IMR-90 (cell line): ENCODE results near the gene RNF114. TPM values are rescaled to one million over a fixed set of nuclear protein-coding genes. Genes with fewer than 3 reads are reported as not detected.

Source experiments
- ATAC-seq: fragments of 200-7000 bp; cut with Tn5 transposase; 2 replicates; pipeline ENCODE4 v1.9.1; 2020; ENCODE audit warnings: low read depth, mild to moderate bottlenecking, moderate library complexity
- BruUV-seq: library from RNA; stranded (reverse); fragments of 400-500 nt; replicated peaks from 2 replicates; lab custom pipeline; 2021; lab: Mats Ljungman, UMichigan
- CTCF ChIA-PET: fragments of 300-600 bp; formaldehyde crosslinking; extraction: SDS; loops from one replicate; lab custom pipeline; 2021; ENCODE audit warnings: antibody characterized with exemption; lab: Yijun Ruan, JAX
- POLR2A ChIA-PET: fragments of 300-600 bp; sonication (Branson Sonifier 250); formaldehyde crosslinking; loops from one replicate; lab custom pipeline; 2022; ENCODE audit warnings: antibody characterized with exemption; ENCODE audit not compliant: unreplicated experiment; lab: Charles Lee
- DNase-seq: peaks from one replicate; pipeline ENCODE4 v3.0.0; 2013
- H2AFZ ChIP-seq: replicated peaks from 2 replicates; pipeline ENCODE3; 2013; ENCODE audit warnings: low read length, mild to moderate bottlenecking; ENCODE audit not compliant: poor library complexity
- H2AK5ac ChIP-seq: 2 replicates; pipeline ENCODE4 v1.6.1; 2013; ENCODE audit warnings: low read depth, low read length, inconsistent platforms
- H2AK9ac ChIP-seq: replicated peaks from 2 replicates; pipeline ENCODE3; 2013; ENCODE audit warnings: mild to moderate bottlenecking, low read depth, low read length, moderate library complexity; ENCODE audit not compliant: poor library complexity
- H2BK120ac ChIP-seq: 2 replicates; pipeline ENCODE4 v1.6.1; 2013; ENCODE audit warnings: low read depth, low read length, inconsistent platforms
- H2BK15ac ChIP-seq: 3 replicates; pipeline ENCODE4 v1.6.1; 2013; ENCODE audit warnings: low read depth, low read length, inconsistent platforms
- H2BK20ac ChIP-seq: 2 replicates; pipeline ENCODE4 v1.6.1; 2013; ENCODE audit warnings: low read depth, mild to moderate bottlenecking, inconsistent platforms, low read length, moderate library complexity
- H2BK5ac ChIP-seq: 2 replicates; pipeline ENCODE4 v1.6.1; 2013; ENCODE audit warnings: mild to moderate bottlenecking, low read depth, low read length, inconsistent platforms; ENCODE audit not compliant: poor library complexity, severe bottlenecking
- H3K14ac ChIP-seq: replicated peaks from 2 replicates; pipeline ENCODE4 v1.6.1; 2013; ENCODE audit warnings: low read depth, low read length, inconsistent platforms
- H3K18ac ChIP-seq: 2 replicates; pipeline ENCODE4 v1.6.1; 2013; ENCODE audit warnings: low read depth, low read length, control low read depth
- H3K23ac ChIP-seq: 2 replicates; pipeline ENCODE4 v1.6.1; 2013; ENCODE audit warnings: low read depth, low read length, inconsistent platforms
- H3K27ac ChIP-seq: 2 replicates; pipeline ENCODE4 v1.5.1; 2013; ENCODE audit warnings: mild to moderate bottlenecking, control low read depth, low read length; ENCODE audit not compliant: insufficient read depth
- H3K27me3 ChIP-seq: 2 replicates; pipeline ENCODE4 v1.6.1; 2013; ENCODE audit warnings: low read length; ENCODE audit not compliant: control insufficient read depth, insufficient read depth
- H3K36me3 ChIP-seq: 2 replicates; pipeline ENCODE4 v1.6.1; 2013; ENCODE audit warnings: low read length, mixed read lengths; ENCODE audit not compliant: control insufficient read depth, insufficient read depth
- H3K4ac ChIP-seq: 2 replicates; pipeline ENCODE4 v1.6.1; 2013; ENCODE audit warnings: low read depth, low read length, inconsistent platforms
- H3K4me1 ChIP-seq: 2 replicates; pipeline ENCODE4 v1.6.1; 2013; ENCODE audit warnings: low read length, mixed read lengths; ENCODE audit not compliant: control insufficient read depth, insufficient read depth
- H3K4me2 ChIP-seq: 2 replicates; pipeline ENCODE4 v1.6.1; 2013; ENCODE audit warnings: low read depth, mild to moderate bottlenecking, control low read depth, low read length, moderate library complexity
- H3K4me3 ChIP-seq: 2 replicates; pipeline ENCODE4 v1.5.1; 2013; ENCODE audit warnings: low read depth, mild to moderate bottlenecking, control low read depth, low read length, moderate library complexity; ENCODE audit not compliant: insufficient read depth
- H3K56ac ChIP-seq: 2 replicates; pipeline ENCODE4 v1.6.1; 2013; ENCODE audit warnings: low read length, inconsistent platforms; ENCODE audit not compliant: insufficient read depth; ENCODE audit errors: extremely low read depth
- H3K79me1 ChIP-seq, 2 experiments: 2 replicates each; pipeline ENCODE4 v1.6.1; 2013; ENCODE audit warnings: low read length in 2 of 2, inconsistent platforms in 1 of 2, low read depth in 1 of 2
- H3K9ac ChIP-seq: 2 replicates; pipeline ENCODE4 v1.6.1; 2013; ENCODE audit warnings: low read depth, low read length, control low read depth
- H3K9me1 ChIP-seq: 2 replicates; pipeline ENCODE4 v1.6.1; 2013; ENCODE audit warnings: low read length, inconsistent platforms; ENCODE audit not compliant: insufficient read depth
- H3K9me3 ChIP-seq: 2 replicates; pipeline ENCODE4 v1.6.1; 2013; ENCODE audit warnings: low read length; ENCODE audit not compliant: control insufficient read depth, insufficient read depth
- H4K20me1 ChIP-seq: 2 replicates; pipeline ENCODE4 v1.6.1; 2013; ENCODE audit warnings: low read length, inconsistent platforms; ENCODE audit not compliant: insufficient read depth
- H4K5ac ChIP-seq: 2 replicates; pipeline ENCODE4 v1.6.1; 2013; ENCODE audit warnings: mild to moderate bottlenecking, low read depth, low read length, control low read depth
- H4K8ac ChIP-seq, 2 experiments: 2 replicates each; pipeline ENCODE4 v1.6.1; 2013; ENCODE audit warnings: low read depth in 2 of 2, low read length in 2 of 2, control low read depth in 1 of 2, inconsistent platforms in 1 of 2
- H4K91ac ChIP-seq: 2 replicates; pipeline ENCODE4 v1.6.1; 2013; ENCODE audit warnings: low read depth, low read length, inconsistent platforms; ENCODE audit not compliant: insufficient read depth
- BHLHE40 ChIP-seq: fragments of 150-350 bp; IDR thresholded peaks from 2 replicates; pipeline ENCODE4 v1.6.1; 2016; ENCODE audit warnings: mild to moderate bottlenecking, low read depth, low read length
- CEBPB ChIP-seq: IDR thresholded peaks from 2 replicates; pipeline ENCODE4 v1.6.1; 2012; ENCODE audit warnings: low read depth, low read length, improper control_type of control experiment
- CHD1 ChIP-seq: IDR thresholded peaks from 2 replicates; pipeline ENCODE4 v1.6.1; 2012; ENCODE audit warnings: low read depth, low read length, improper control_type of control experiment
- CTCF ChIP-seq: conservative IDR thresholded peaks from 2 replicates; pipeline ENCODE4 v1.5.1; 2012; ENCODE audit warnings: mild to moderate bottlenecking, low read depth, low read length, improper control_type of control experiment
- ELK1 ChIP-seq: fragments of 150-350 bp; IDR thresholded peaks from 2 replicates; pipeline ENCODE4 v1.6.1; 2016; ENCODE audit warnings: low read depth, mild to moderate bottlenecking, low read length, moderate library complexity, borderline replicate concordance
- MAFK ChIP-seq: IDR thresholded peaks from 2 replicates; pipeline ENCODE4 v1.6.1; 2012; ENCODE audit warnings: low read depth, low read length, improper control_type of control experiment
- MAZ ChIP-seq: IDR thresholded peaks from 2 replicates; pipeline ENCODE4 v1.6.1; 2012; ENCODE audit warnings: low read depth, mild to moderate bottlenecking, low read length, improper control_type of control experiment, moderate library complexity, borderline replicate concordance
- MXI1 ChIP-seq: IDR thresholded peaks from 2 replicates; pipeline ENCODE4 v1.6.1; 2012; ENCODE audit warnings: low read depth, mild to moderate bottlenecking, low read length, moderate library complexity, borderline replicate concordance
- POLR2A ChIP-seq: IDR thresholded peaks from 2 replicates; pipeline ENCODE4 v1.6.1; 2012; ENCODE audit warnings: mild to moderate bottlenecking, low read depth, low read length
- RAD21 ChIP-seq: IDR thresholded peaks from 2 replicates; pipeline ENCODE4 v1.6.1; 2012; ENCODE audit warnings: low read length, improper control_type of control experiment
- RFX5 ChIP-seq: IDR thresholded peaks from 2 replicates; pipeline ENCODE4 v1.8.0; 2012; ENCODE audit warnings: low read depth, mild to moderate bottlenecking, low read length, moderate library complexity
- SMC3 ChIP-seq: fragments of 150-350 bp; IDR thresholded peaks from 2 replicates; pipeline ENCODE4 v1.6.1; 2016; ENCODE audit warnings: low read depth, mild to moderate bottlenecking, antibody characterized with exemption, low read length, moderate library complexity
- USF2 ChIP-seq: fragments of 150-350 bp; IDR thresholded peaks from 2 replicates; pipeline ENCODE4 v1.6.1; 2017; ENCODE audit warnings: mild to moderate bottlenecking, antibody characterized with exemption, low read length, low read depth
- WGBS, 2 experiments: methylation state at CpG; one replicate each; pipeline versions ENCODE4 v1.1.5 to v1.1.7; 2013; ENCODE audit warnings: missing lambda C conversion rate in 2 of 2; ENCODE audit not compliant: insufficient read length in 1 of 2; ENCODE audit errors: extremely low coverage in 2 of 2; 5-methylcytosine and 5-hydroxymethylcytosine counted together
- dilution Hi-C: fragments of 300-500 bp; cut with HindIII; formaldehyde crosslinking; loops from one replicate; pipeline ENCODE4 v1.14.3; 2018; ENCODE audit warnings: low sequenced_read_pairs; ENCODE audit not compliant: unreplicated experiment
- in situ Hi-C: fragments of 300-500 bp; cut with MboI; formaldehyde crosslinking; loops from 3 replicates; pipeline ENCODE4 v1.14.3; 2019; ENCODE audit warnings: low sequenced_read_pairs, inconsistent platforms, mixed read lengths
- intact Hi-C: fragments of 100-400 bp; cut with micrococcal nuclease; formaldehyde crosslinking; loops from 2 replicates; pipeline ENCODE4 v1.10.0; 2022
- polyA plus RNA-seq, 3 experiments: library from polyadenylated mRNA; depleted of rRNA; stranded (reverse); fragments of >200 nt; gene quantifications; 2 replicates each; pipeline ENCODE4 v1.2.3, GENCODE V29; 2012; ENCODE audit warnings: low replicate concordance in 1 of 3
- total RNA-seq: library from RNA; depleted of rRNA; stranded (reverse); fragments of >200 nt; gene quantifications from 2 replicates; pipeline ENCODE4 v1.2.3, GENCODE V29; 2012

RNF114 gene
- total and polyA plus RNA-seq, 2 of the 4 experiments (the other 2 are of a cell fraction), result 44.6 to 62.3 TPM

- TF ChIP-seq BHLHE40, result no peak
These were observed 26.5 kb upstream of the RNF114 start (continued) for GRCh38 chr20:49909499-49910339.

GRCh38 chr20:49910340-49910706 is 25.9 kb upstream of the RNF114 start:
- Histone ChIP-seq H3K4me2 (no peak overlapping the region), H3K4me1 (peaks cover 9% of the 10 kb centered on the region), H4K8ac (no peak overlapping the region), H3K4ac (no peak overlapping the region), H4K91ac (no peak overlapping the region), H2AK5ac (no peak overlapping the region), H3K79me1 (peaks cover 27 to 73% of the 10 kb centered on the region in 2 experiments), H4K5ac (no peak overlapping the region), H3K14ac (no peak overlapping the region), H3K9me3 (no peaks in the 10 kb centered on the region), H3K9me1 (no peaks in the 10 kb centered on the region), H2AK9ac (no peak overlapping the region), H3K18ac (no peak overlapping the region), H2BK120ac (no peak overlapping the region), H3K9ac (no peak overlapping the region), H2BK5ac (no peak overlapping the region), H3K36me3 (peaks cover 35% of the 10 kb centered on the region), H3K27me3 (no peaks in the 10 kb centered on the region), H2BK20ac (no peak overlapping the region), H3K56ac (no peak overlapping the region), H2AFZ (no peak overlapping the region), H3K27ac (no peak overlapping the region), H3K4me3 (no peak overlapping the region), H3K23ac (no peak overlapping the region), H2BK15ac (no peak overlapping the region), H4K20me1 (peaks cover 50% of the 10 kb centered on the region)
- POLR2A ChIA-PET, result no interaction called here
- BruUV-seq, result no TSS peak
- CTCF ChIA-PET, result no interaction called here
- intact Hi-C loops (no loop called here), in situ Hi-C loops (no loop called here), dilution Hi-C loops (no loop called here)
- ATAC-seq (no peak), DNase-seq (no peak)
- 94% methylated on average over 2 of the region's 4 CpGs; no CpG with 5 or more reads in 1 of the 2 experiments for WGBS, 2 experiments
- TF ChIP-seq USF2, result no peak
- no peak for TF ChIP-seq MXI1
- no peak for TF ChIP-seq CEBPB
- no peak for TF ChIP-seq CTCF
- no peak for TF ChIP-seq RAD21
- no peak for TF ChIP-seq ELK1
- TF ChIP-seq RFX5, result no peak
- TF ChIP-seq BHLHE40, result no peak
- no peak for TF ChIP-seq MAFK
- TF ChIP-seq POLR2A, result no peak
- TF ChIP-seq MAZ, result no peak
- no peak for TF ChIP-seq CHD1
- no peak for TF ChIP-seq SMC3
